Measurements from ENCODE around the gene KMO. TPM values are rescaled to one million over a fixed set of nuclear protein-coding genes. Genes with fewer than 3 reads are reported as not detected.

Gene KMO
- total and polyA plus RNA-seq, 2 donors (not counting 3 experiments of a cell fraction or from before 2014, with no cell fraction given) = not detected

DNA sequence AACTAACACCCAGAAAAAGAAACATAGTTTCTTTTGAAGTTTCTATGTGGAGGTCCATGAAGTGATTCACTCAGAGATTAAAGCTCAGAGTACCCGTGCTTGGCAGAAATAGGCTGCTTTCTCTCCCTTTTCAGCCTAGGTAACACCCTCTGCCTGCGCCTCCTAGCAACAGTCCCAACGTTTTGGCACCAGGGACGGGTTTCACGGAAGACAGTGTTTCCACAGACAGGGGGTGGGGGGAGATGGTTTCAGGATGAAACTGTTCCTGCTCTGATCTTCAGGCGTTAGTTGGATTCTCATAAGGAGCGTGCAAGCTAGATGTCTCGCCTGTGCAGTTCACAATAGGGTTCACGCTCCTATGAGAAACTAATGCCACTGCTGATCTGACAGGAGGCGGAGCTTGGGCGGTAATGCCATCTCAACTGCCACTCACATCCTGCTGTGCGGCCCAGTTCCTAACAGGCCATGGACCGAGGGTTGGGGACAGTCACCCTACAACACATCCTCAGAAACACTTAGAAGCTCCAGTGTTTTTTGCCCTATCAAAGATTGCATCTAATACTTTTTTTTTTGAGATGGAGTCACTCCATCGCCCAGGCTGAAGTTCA lies 54.8 kb downstream of the KMO start:
- intact Hi-C loops (cut with micrococcal nuclease) = no loop called here
- H3K4me2 ChIP-seq (ENCODE audit: insufficient read depth, low read length) = no peak overlapping the region
- no peaks in the 10 kb centered on the region for H3K4me1 ChIP-seq (ENCODE audit: control insufficient read depth, extremely low read depth, insufficient read depth, low read length)
- BruUV-seq (replicated peaks) = no TSS peak
- no peak overlapping the region for H3K27ac ChIP-seq (ENCODE audit: insufficient read depth, low read depth, low read length)
- no peak overlapping the region for H2AFZ ChIP-seq (ENCODE audit: low read depth, low read length)
- FAIRE-seq = no peak
- H3K79me2 ChIP-seq (ENCODE audit: control insufficient read depth, insufficient read depth, low read length) = no peaks in the 10 kb centered on the region
- no peaks in the 10 kb centered on the region for H3K36me3 ChIP-seq (ENCODE audit: control insufficient read depth in 2 of 2, extremely low read depth in 1 of 2, insufficient read depth in 2 of 2, low read length in 2 of 2)
- H3K9me3 ChIP-seq (replicated peaks; ENCODE audit: control insufficient read depth, insufficient read depth, low read length) = no peaks in the 10 kb centered on the region
- dilution Hi-C loops (cut with MboI; ENCODE audit: extremely low pct_ligation_motif_present, low sequenced_read_pairs) = no loop called here
- no peak overlapping the region for H3K9ac ChIP-seq (replicated peaks; ENCODE audit: extremely low read depth, insufficient read depth, low read length)
- ChIA-PET CTCF (no interaction called here), POLR2A (no interaction called here)
- no peak for DNase-seq (ENCODE audit: low read depth, low spot score)
- no peaks in the 10 kb centered on the region for H4K20me1 ChIP-seq (replicated peaks; ENCODE audit: control insufficient read depth, extremely low read depth, insufficient read depth, low read length)
- H3K4me3 ChIP-seq (replicated peaks in 1 of 3; ENCODE audit: insufficient read depth in 1 of 3, low read depth in 1 of 3, low read length in 3 of 3) = no peak overlapping the region
- TF ChIP-seq JUN (IDR thresholded peaks at IDR 0.05; ENCODE audit: borderline replicate concordance, insufficient read depth, insufficient read length, low read depth) (no peak), POLR2A (IDR thresholded peaks at IDR 0.05; ENCODE audit: low read depth, low read length) (no peak), MYC (IDR thresholded peaks at IDR 0.05; ENCODE audit: low read depth, low read length) (no peak), POLR2AphosphoS5 (IDR thresholded peaks at IDR 0.05; ENCODE audit: insufficient read depth, low read depth, low read length) (no peak), GATA2 (IDR thresholded peaks at IDR 0.05; ENCODE audit: insufficient read depth, insufficient read length, low read depth, low read length) (no peak), EZH2 (IDR thresholded peaks at IDR 0.05; ENCODE audit: borderline replicate concordance, low read depth, low read length, severe bottlenecking) (no peak), FOS (IDR thresholded peaks at IDR 0.05; ENCODE audit: borderline replicate concordance, insufficient read depth, low read length) (no peak), CTCF (IDR thresholded peaks at IDR 0.05; ENCODE audit: extremely low read depth in 1 of 2, insufficient read depth in 1 of 2, low read depth in 1 of 2, low read length in 2 of 2) (no peak)
- TF ChIP-seq, protein P1, sequence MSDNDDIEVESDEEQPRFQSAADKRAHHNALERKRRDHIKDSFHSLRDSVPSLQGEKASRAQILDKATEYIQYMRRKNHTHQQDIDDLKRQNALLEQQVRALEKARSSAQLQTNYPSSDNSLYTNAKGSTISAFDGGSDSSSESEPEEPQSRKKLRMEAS (IDR thresholded peaks at IDR 0.05; ENCODE audit: insufficient read depth, insufficient read length) = no peak
- no peaks in the 10 kb centered on the region for H3K27me3 ChIP-seq (ENCODE audit: control insufficient read depth in 2 of 2, insufficient read depth in 2 of 2, low read length in 2 of 2)
- no peaks in the 10 kb centered on the region for H3K9me1 ChIP-seq (replicated peaks; ENCODE audit: control insufficient read depth, extremely low read depth, insufficient read depth, low read length)

Measured in endothelial cell of umbilical vein (primary cell).